ENCODE data around the gene PLD6.

The PLD6 gene

DNA sequence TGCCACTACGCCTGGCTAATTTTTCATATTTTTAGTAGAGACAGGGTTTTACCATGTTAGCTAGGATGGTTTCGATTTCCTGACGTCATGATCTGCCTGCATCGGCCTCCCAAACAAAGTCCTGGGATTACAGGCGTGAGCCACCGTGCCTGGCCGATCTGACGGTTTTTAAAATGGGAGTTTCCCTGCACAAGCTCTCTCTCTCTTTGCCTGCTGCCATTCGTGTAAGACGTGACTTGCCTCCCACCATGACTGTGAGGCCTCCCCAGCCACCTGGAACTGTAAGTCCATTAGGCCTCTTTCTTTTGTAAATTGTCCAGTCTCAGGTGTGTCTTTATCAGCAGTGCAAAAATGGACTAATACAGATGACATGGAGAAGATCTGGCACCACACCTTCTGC is 35.5 kb upstream of the PLD6 start:
- Histone ChIP-seq H3K14ac (ENCODE audit: low read length in 2 of 2) (no peak overlapping the region), H3K18ac (ENCODE audit: low read depth in 1 of 2, low read length in 2 of 2) (no peak overlapping the region), H3K9ac (ENCODE audit: low read length) (no peak overlapping the region), H3K4me2 (ENCODE audit: low read length, poor library complexity, severe bottlenecking) (no peak overlapping the region), H2BK12ac (ENCODE audit: low read length in 2 of 2) (no peak overlapping the region), H3K4ac (ENCODE audit: low read depth in 1 of 2, low read length in 2 of 2) (no peak overlapping the region), H2AK5ac (ENCODE audit: low read length, severe bottlenecking) (no peak overlapping the region), H2BK15ac (ENCODE audit: low read depth, poor library complexity, severe bottlenecking) (no peak overlapping the region), H3K36me3 (ENCODE audit: control insufficient read depth in 1 of 2, insufficient read depth in 2 of 2, low read depth in 1 of 2, low read length in 2 of 2) (peaks cover 3 to 18% of the 10 kb centered on the region in 2 experiments), H2BK120ac (ENCODE audit: low read depth, low read length) (no peak overlapping the region), H3K9me3 (ENCODE audit: control insufficient read depth, low read length) (no peaks in the 10 kb centered on the region), H3K79me1 (replicated peaks; ENCODE audit: low read length, poor library complexity, severe bottlenecking) (no peaks in the 10 kb centered on the region), H3K27ac (ENCODE audit: low read length, poor library complexity, severe bottlenecking) (no peak overlapping the region), H4K8ac (ENCODE audit: low read length) (no peak overlapping the region), H3K27me3 (ENCODE audit: control insufficient read depth in 1 of 2, insufficient read depth in 1 of 2, low read length in 2 of 2) (no peaks in the 10 kb centered on the region), H3K4me1 (ENCODE audit: control insufficient read depth, insufficient read depth, low read depth, low read length) (peaks cover 2% of the 10 kb centered on the region), H2BK5ac (ENCODE audit: low read depth, low read length, poor library complexity, severe bottlenecking) (no peak overlapping the region), H3K4me3 (ENCODE audit: insufficient read depth in 1 of 2, low read depth in 1 of 2, low read length in 2 of 2) (no peak overlapping the region), H3K23ac (ENCODE audit: low read length in 2 of 2) (no peak overlapping the region), H2AFZ (ENCODE audit: low read depth, low read length) (no peak overlapping the region), H4K91ac (ENCODE audit: low read length) (no peak overlapping the region)
- WGBS, result 95% methylated on average over 10 of the region's 10 CpGs
- DNase-seq, result no peak

DNA sequence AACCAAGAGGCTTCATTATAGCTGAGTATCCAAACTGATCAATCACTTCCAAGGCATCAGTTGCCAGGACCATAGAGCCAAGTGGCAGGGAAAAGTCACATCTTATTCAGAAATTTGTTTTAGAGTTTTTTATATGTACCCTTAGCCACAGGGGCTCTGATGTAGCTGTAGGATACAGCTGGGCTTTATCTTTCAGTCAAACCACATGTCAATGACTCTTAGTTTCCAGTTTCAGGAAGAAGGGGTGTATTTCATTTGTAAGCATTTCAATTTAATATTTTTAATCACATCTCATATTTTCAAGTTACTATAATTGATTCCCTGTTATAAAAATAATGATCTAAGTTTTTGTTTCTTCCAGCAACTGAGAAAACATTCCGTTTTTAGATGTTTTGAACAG is 33.7 kb upstream of the PLD6 start:
- no peak overlapping the region for H3K18ac ChIP-seq (ENCODE audit: low read depth in 1 of 2, low read length in 2 of 2)
- H3K79me1 ChIP-seq (replicated peaks; ENCODE audit: low read length, poor library complexity, severe bottlenecking), result no peaks in the 10 kb centered on the region
- WGBS, result 95% methylated on average over 1 of the region's 1 CpG
- H2BK15ac ChIP-seq (ENCODE audit: low read depth, poor library complexity, severe bottlenecking), result no peak overlapping the region
- no peaks in the 10 kb centered on the region for H3K9me3 ChIP-seq (ENCODE audit: control insufficient read depth, low read length)
- no peak overlapping the region for H3K27ac ChIP-seq (ENCODE audit: low read length, poor library complexity, severe bottlenecking)
- H2BK5ac ChIP-seq (ENCODE audit: low read depth, low read length, poor library complexity, severe bottlenecking), result no peak overlapping the region
- no peak overlapping the region for H3K4me2 ChIP-seq (ENCODE audit: low read length, poor library complexity, severe bottlenecking)
- no peak overlapping the region for H2AFZ ChIP-seq (ENCODE audit: low read depth, low read length)
- H2BK12ac ChIP-seq (ENCODE audit: low read length in 2 of 2), result no peak overlapping the region
- peaks cover 9% of the 10 kb centered on the region for H3K4me1 ChIP-seq (ENCODE audit: control insufficient read depth, insufficient read depth, low read depth, low read length)
- H2BK120ac ChIP-seq (ENCODE audit: low read depth, low read length), result no peak overlapping the region
- no peak for DNase-seq
- H3K4me3 ChIP-seq (ENCODE audit: insufficient read depth in 1 of 2, low read depth in 1 of 2, low read length in 2 of 2), result no peak overlapping the region
- no peak overlapping the region for H4K8ac ChIP-seq (ENCODE audit: low read length)
- H3K27me3 ChIP-seq (ENCODE audit: control insufficient read depth in 1 of 2, insufficient read depth in 1 of 2, low read length in 2 of 2), result no peaks in the 10 kb centered on the region
- no peak overlapping the region for H3K4ac ChIP-seq (ENCODE audit: low read depth in 1 of 2, low read length in 2 of 2)
- no peak overlapping the region for H3K14ac ChIP-seq (ENCODE audit: low read length in 2 of 2)
- no peak overlapping the region for H2AK5ac ChIP-seq (ENCODE audit: low read length, severe bottlenecking)
- no peak overlapping the region for H4K91ac ChIP-seq (ENCODE audit: low read length)
- H3K23ac ChIP-seq (ENCODE audit: low read length in 2 of 2), result no peak overlapping the region
- peaks cover 3 to 7% of the 10 kb centered on the region in 2 experiments for H3K36me3 ChIP-seq (ENCODE audit: control insufficient read depth in 1 of 2, insufficient read depth in 2 of 2, low read depth in 1 of 2, low read length in 2 of 2)
- no peak overlapping the region for H3K9ac ChIP-seq (ENCODE audit: low read length)

GRCh38 chr17:17237026-17237799 is 31.1 kb upstream of the PLD6 start, which contains the start of gene FLCN:
Gene FLCN, minus strand, starts transcription at chr17:17237168. Its CDS starts 9,031 bp downstream, at chr17:17228137.
- under 1% methylated on average over 53 of the region's 53 CpGs for WGBS

GRCh38 chr17:17236295-17237025 is 30.3 kb upstream of the PLD6 start:
- Histone ChIP-seq H3K9ac (ENCODE audit: low read length) (peak overlapping the region; percentile 99), H4K8ac (ENCODE audit: low read length) (peak overlapping the region; percentile 100), H2BK5ac (ENCODE audit: low read depth, low read length, poor library complexity, severe bottlenecking) (peak overlapping the region; percentile 100), H3K4me2 (ENCODE audit: low read length, poor library complexity, severe bottlenecking) (peak overlapping the region; percentile 62), H2AK5ac (ENCODE audit: low read length, severe bottlenecking) (peak overlapping the region; percentile 17), H2BK15ac (ENCODE audit: low read depth, poor library complexity, severe bottlenecking) (peak overlapping the region; percentile 98), H2BK120ac (ENCODE audit: low read depth, low read length) (peak overlapping the region; percentile 100), H3K14ac (ENCODE audit: low read length in 2 of 2) (peak overlapping the region in 1 of 2 experiments; percentile 96), H3K36me3 (ENCODE audit: control insufficient read depth in 1 of 2, insufficient read depth in 2 of 2, low read depth in 1 of 2, low read length in 2 of 2) (peaks cover 13 to 14% of the 10 kb centered on the region in 2 experiments), H3K27me3 (ENCODE audit: control insufficient read depth in 1 of 2, insufficient read depth in 1 of 2, low read length in 2 of 2) (no peaks in the 10 kb centered on the region), H2BK12ac (ENCODE audit: low read length in 2 of 2) (peak overlapping the region in 1 of 2 experiments; percentile 37), H3K79me1 (replicated peaks; ENCODE audit: low read length, poor library complexity, severe bottlenecking) (peaks cover 2% of the 10 kb centered on the region), H3K4me1 (ENCODE audit: control insufficient read depth, insufficient read depth, low read depth, low read length) (peaks cover 26% of the 10 kb centered on the region), H2AFZ (ENCODE audit: low read depth, low read length) (no peak overlapping the region), H3K4ac (ENCODE audit: low read depth in 1 of 2, low read length in 2 of 2) (peak overlapping the region; percentile 90 to 98), H3K18ac (ENCODE audit: low read depth in 1 of 2, low read length in 2 of 2) (peak overlapping the region; percentile 92 to 99), H3K4me3 (ENCODE audit: insufficient read depth in 1 of 2, low read depth in 1 of 2, low read length in 2 of 2) (peak overlapping the region; percentile 97 to 100), H3K23ac (ENCODE audit: low read length in 2 of 2) (peak overlapping the region in 1 of 2 experiments; percentile 78), H4K91ac (ENCODE audit: low read length) (peak overlapping the region; percentile 100), H3K9me3 (ENCODE audit: control insufficient read depth, low read length) (no peaks in the 10 kb centered on the region), H3K27ac (ENCODE audit: low read length, poor library complexity, severe bottlenecking) (peak overlapping the region; percentile 91)
- WGBS, result 2% methylated on average over 31 of the region's 31 CpGs
- peak; percentile 62 for DNase-seq

More at GRCh38 chr17:17237026-17237799, 31.1 kb upstream of the PLD6 start, which contains the start of gene FLCN:
- peak within 1 kb of the TSS; percentile 100 for H2BK5ac ChIP-seq (ENCODE audit: low read depth, low read length, poor library complexity, severe bottlenecking)
- H4K8ac ChIP-seq (ENCODE audit: low read length), result peak within 1 kb of the TSS; percentile 100
- peak within 1 kb of the TSS; percentile 98 for H2BK15ac ChIP-seq (ENCODE audit: low read depth, poor library complexity, severe bottlenecking)
- H3K4me3 ChIP-seq (ENCODE audit: insufficient read depth in 1 of 2, low read depth in 1 of 2, low read length in 2 of 2), result peak within 1 kb of the TSS; percentile 97 to 100
- peak within 1 kb of the TSS; percentile 17 for H2AK5ac ChIP-seq (ENCODE audit: low read length, severe bottlenecking)
- H3K79me1 ChIP-seq (replicated peaks; ENCODE audit: low read length, poor library complexity, severe bottlenecking), result no peaks in the 10 kb centered on the region
- H3K27ac ChIP-seq (ENCODE audit: low read length, poor library complexity, severe bottlenecking), result peak within 1 kb of the TSS; percentile 91
- H3K27me3 ChIP-seq (ENCODE audit: control insufficient read depth in 1 of 2, insufficient read depth in 1 of 2, low read length in 2 of 2), result no peaks in the 10 kb centered on the region
- DNase-seq, result peak; percentile 93
- H3K23ac ChIP-seq (ENCODE audit: low read length in 2 of 2), result peak within 1 kb of the TSS in 1 of 2 experiments; percentile 78
- peak within 1 kb of the TSS; percentile 90 to 98 for H3K4ac ChIP-seq (ENCODE audit: low read depth in 1 of 2, low read length in 2 of 2)
- H2AFZ ChIP-seq (ENCODE audit: low read depth, low read length), result no peak within 1 kb of the TSS
- H3K4me1 ChIP-seq (ENCODE audit: control insufficient read depth, insufficient read depth, low read depth, low read length), result peaks cover 18% of the 10 kb centered on the region
- peak within 1 kb of the TSS; percentile 94 to 96 for H3K14ac ChIP-seq (ENCODE audit: low read length in 2 of 2)
- peak within 1 kb of the TSS; percentile 100 for H4K91ac ChIP-seq (ENCODE audit: low read length)
- peak within 1 kb of the TSS; percentile 99 for H3K9ac ChIP-seq (ENCODE audit: low read length)
- H3K36me3 ChIP-seq (ENCODE audit: control insufficient read depth in 1 of 2, insufficient read depth in 2 of 2, low read depth in 1 of 2, low read length in 2 of 2), result peaks cover 9 to 12% of the 10 kb centered on the region in 2 experiments
- H3K9me3 ChIP-seq (ENCODE audit: control insufficient read depth, low read length), result no peaks in the 10 kb centered on the region
- H3K4me2 ChIP-seq (ENCODE audit: low read length, poor library complexity, severe bottlenecking), result peak within 1 kb of the TSS; percentile 80
- peak within 1 kb of the TSS; percentile 82 to 95 for H2BK12ac ChIP-seq (ENCODE audit: low read length in 2 of 2)
- peak within 1 kb of the TSS; percentile 100 for H2BK120ac ChIP-seq (ENCODE audit: low read depth, low read length)
- H3K18ac ChIP-seq (ENCODE audit: low read depth in 1 of 2, low read length in 2 of 2), result peak within 1 kb of the TSS; percentile 92 to 99

All from mesenchymal stem cell (in vitro differentiated cells and primary cell).